ENCODE measurements around the gene HMOX1.
"Not testable (repeated sequence)": the region's sequence is repeated elsewhere in the genome, so short reads cannot be mapped to it uniquely, and the experiment has no call there.

HMOX1 gene

GRCh38 chr22:35381424-35382009, 621 bp downstream of the HMOX1 start:
- no peak for DNase-seq

GRCh38 chr22:35383679-35384071, 2.8 kb downstream of the HMOX1 start:
- DNase-seq: no peak

- DNase-seq: no peak
Observed at GRCh38 chr22:35384527-35384926, 3.6 kb downstream of the HMOX1 start.

- DNase-seq: no peak
Observed at GRCh38 chr22:35384975-35385588, 4.2 kb downstream of the HMOX1 start.

- no peak for DNase-seq
Observed at GRCh38 chr22:35386670-35387288, 5.9 kb downstream of the HMOX1 start.

GRCh38 chr22:35390933-35391332, 10.0 kb downstream of the HMOX1 start:
- no peak for DNase-seq

- no peak for DNase-seq
Observed at GRCh38 chr22:35392357-35392756, 11.5 kb downstream of the HMOX1 start.

- no peak for DNase-seq
Observed at GRCh38 chr22:35393116-35394010, 12.5 kb downstream of the HMOX1 start.

- no peak for DNase-seq
Observed at GRCh38 chr22:35394011-35394312, 13.1 kb downstream of the HMOX1 start.

GRCh38 chr22:35394810-35395563, 14.1 kb downstream of the HMOX1 start:
- DNase-seq: no peak

- DNase-seq: not testable (repeated sequence)
Observed at GRCh38 chr22:35396622-35397021, 15.7 kb downstream of the HMOX1 start.

GRCh38 chr22:35397095-35397904, 16.4 kb downstream of the HMOX1 start:
- DNase-seq: no peak

GRCh38 chr22:35398591-35398973, 17.7 kb downstream of the HMOX1 start:
- DNase-seq: no peak

- no peak for DNase-seq
Observed at GRCh38 chr22:35399114-35399677, 18.3 kb downstream of the HMOX1 start.

GRCh38 chr22:35399678-35400500, 19.0 kb downstream of the HMOX1 start, which contains the start of gene MCM5:
TSS of gene MCM5 (plus strand) at chr22:35400140. CDS start at chr22:35400439, 299 bp downstream.
- DNase-seq: peak; percentile 96

GRCh38 chr22:35400501-35400790, 19.6 kb downstream of the HMOX1 start:
- peak; percentile 0 for DNase-seq

- no peak for DNase-seq
Observed at GRCh38 chr22:35401863-35402262, 21.0 kb downstream of the HMOX1 start.

- no peak for DNase-seq
Observed at GRCh38 chr22:35403356-35403755, 22.5 kb downstream of the HMOX1 start.

GRCh38 chr22:35404176-35404575, 23.3 kb downstream of the HMOX1 start:
- no peak for DNase-seq

GRCh38 chr22:35406443-35406842, 25.5 kb downstream of the HMOX1 start:
- DNase-seq: no peak

GRCh38 chr22:35407362-35407761, 26.5 kb downstream of the HMOX1 start:
- DNase-seq: no peak
